HG02588 (cell line): Measurements from ENCODE around the gene ACSL5.
"Not testable (repeated sequence)": the region's sequence is repeated elsewhere in the genome, so short reads cannot be mapped to it uniquely, and the experiment has no call there.

ENCODE experiments used
- ATAC-seq: cut with Tn5 transposase; IDR thresholded peaks from one replicate; pipeline ENCODE4 v1.9.1; 2021; ENCODE audit warnings: mild to moderate bottlenecking, moderate library complexity; ENCODE audit not compliant: unreplicated experiment

ACSL5 gene

DNA sequence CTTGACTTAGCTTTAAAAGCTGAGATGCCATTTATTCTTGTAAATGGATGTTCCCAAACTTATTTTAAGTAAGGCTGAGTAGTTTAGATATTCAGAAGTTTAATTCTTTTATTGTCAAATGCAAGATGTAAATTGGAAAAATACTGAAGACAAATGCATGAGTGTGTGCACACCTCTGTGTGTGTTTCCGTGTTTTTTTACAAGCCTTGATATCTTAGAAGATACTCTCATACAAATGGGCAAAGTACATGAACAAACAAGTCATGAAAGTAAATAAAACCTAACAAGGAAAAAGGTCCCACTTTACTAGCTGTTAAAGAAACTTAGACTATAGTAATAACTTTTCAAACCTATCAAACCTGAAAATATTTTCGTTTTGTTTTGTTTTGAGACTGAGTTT lies 29.0 kb downstream of the ACSL5 start:
- ATAC-seq = no peak

GRCh38 chr10:112404617-112405016 lies 30.7 kb downstream of the ACSL5 start:
- no peak for ATAC-seq

DNA sequence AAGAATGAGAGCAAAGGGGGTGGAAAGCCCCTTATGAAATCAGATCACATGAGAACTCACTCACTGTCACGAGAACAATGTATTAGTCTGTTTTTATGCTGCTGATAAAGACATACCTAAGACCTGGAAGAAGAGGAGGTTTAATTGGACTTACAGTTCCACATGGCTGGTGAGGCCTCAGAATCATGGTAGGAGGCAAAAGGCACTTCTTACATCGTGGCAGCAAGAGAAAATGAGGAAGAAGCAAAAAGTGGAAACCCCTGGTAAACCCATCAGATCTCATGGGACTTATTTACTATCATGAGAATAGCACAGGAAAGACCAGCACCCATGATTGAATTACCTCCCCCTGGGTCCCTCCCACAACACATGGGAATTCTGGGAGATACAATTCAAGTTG lies 32.9 kb downstream of the ACSL5 start:
- not testable (repeated sequence) for ATAC-seq

DNA sequence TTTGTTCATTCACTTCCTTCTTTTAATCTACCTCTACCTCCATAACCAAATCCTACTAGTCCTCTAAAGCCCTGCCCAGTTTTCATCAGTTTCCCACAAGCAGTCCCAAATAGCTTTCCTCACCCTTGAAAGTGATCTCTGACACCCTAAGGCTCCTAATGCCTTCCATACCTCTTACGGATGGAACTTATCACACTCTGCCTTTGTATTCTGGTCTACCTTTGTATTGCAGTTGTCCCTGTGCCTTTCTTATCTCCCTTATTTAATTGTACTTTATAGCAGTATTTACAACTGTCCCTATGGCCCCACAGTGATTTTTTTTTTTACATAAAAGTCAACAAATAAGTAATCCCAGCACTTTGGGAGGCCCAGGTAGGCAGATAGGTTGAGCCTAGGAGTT lies 33.8 kb downstream of the ACSL5 start:
- ATAC-seq = no peak

DNA sequence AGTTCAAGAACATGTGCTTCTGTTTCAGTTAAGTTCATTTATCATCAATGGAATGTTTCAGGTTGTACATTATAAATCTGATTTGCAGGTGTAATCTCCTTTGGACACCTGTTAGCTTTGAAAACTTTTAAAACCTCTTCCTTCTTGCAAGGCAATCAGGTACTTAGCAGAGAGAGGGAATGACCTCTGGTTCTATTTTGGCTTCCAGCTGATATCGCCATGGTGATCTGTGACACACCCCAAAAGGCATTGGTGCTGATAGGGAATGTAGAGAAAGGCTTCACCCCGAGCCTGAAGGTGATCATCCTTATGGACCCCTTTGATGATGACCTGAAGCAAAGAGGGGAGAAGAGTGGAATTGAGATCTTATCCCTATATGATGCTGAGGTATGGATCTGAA lies 35.4 kb downstream of the ACSL5 start:
- ATAC-seq = no peak

- no peak for ATAC-seq
Observed at GRCh38 chr10:112409755-112410154, 35.8 kb downstream of the ACSL5 start.

DNA sequence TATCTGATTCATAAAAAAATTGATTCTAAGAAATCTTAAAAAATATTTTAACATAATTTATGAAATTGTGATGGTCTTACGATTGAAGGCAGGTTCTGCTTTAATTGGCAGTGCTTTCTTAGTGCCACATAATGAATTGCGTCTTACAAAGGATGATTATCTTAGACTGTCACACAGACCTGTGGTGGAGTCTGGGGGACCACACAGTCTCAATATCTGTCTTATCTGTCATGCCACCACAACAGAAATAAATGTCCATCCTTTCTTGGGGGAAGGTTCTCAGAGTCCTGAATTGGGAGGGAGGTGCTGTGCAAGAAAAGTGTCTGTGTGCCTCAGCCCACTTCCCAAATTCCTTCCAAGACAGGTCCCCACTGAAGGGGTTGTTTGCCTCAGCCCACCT lies 38.8 kb downstream of the ACSL5 start:
- no peak for ATAC-seq

GRCh38 chr10:112421731-112422130 lies 47.8 kb downstream of the ACSL5 start:
- no peak for ATAC-seq

DNA sequence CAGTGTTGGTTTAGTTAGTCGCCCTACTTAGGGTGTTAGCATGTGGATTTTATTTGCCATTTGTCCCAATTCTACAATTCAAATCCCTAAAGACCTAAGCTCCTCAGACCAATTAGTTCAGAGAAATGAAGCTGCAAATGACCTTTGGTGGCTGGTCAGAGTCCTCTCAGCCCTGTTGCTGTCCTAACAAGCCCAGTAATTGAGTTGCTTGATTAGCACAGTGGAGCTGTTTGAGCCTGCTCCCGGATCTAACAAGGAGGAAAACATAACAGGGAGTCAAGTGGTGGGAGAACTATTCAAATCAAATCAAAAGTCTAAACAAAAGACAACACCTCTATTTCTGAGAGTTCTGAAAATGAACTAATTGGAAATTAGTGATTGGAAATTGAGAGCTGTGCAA lies 50.7 kb downstream of the ACSL5 start:
- ATAC-seq = no peak

GRCh38 chr10:112426111-112426510 lies 52.2 kb downstream of the ACSL5 start:
- no peak for ATAC-seq

- ATAC-seq = peak; percentile 44
Observed at GRCh38 chr10:112429147-112429546, 55.2 kb downstream of the ACSL5 start.

GRCh38 chr10:112429654-112430230 lies 55.8 kb downstream of the ACSL5 start:
- ATAC-seq = no peak

- ATAC-seq = no peak
Observed at GRCh38 chr10:112433136-112433535, 59.2 kb downstream of the ACSL5 start.

- no peak for ATAC-seq
Observed at GRCh38 chr10:112434988-112435619, 61.2 kb downstream of the ACSL5 start.

GRCh38 chr10:112438356-112438755 lies 64.4 kb downstream of the ACSL5 start:
- ATAC-seq = no peak

DNA sequence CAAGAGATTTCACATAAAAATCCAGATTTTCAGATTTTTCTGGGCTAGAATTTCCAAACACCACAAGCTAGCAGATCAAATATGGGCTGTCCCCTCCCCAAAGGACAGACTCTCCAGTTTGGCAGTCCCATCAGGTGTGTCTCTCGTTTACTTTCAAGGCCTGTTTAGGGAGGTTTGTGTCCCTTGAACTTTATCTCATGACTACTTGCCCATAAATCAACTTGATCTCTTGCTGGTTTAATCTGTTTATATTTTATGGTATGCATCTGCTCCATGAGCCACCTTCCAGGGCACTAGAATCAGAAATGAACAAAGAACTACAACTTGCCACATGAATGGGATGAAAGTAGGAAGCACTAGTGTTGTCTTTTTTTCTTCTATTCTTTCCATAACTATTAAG lies 67.6 kb downstream of the ACSL5 start:
- no peak for ATAC-seq

DNA sequence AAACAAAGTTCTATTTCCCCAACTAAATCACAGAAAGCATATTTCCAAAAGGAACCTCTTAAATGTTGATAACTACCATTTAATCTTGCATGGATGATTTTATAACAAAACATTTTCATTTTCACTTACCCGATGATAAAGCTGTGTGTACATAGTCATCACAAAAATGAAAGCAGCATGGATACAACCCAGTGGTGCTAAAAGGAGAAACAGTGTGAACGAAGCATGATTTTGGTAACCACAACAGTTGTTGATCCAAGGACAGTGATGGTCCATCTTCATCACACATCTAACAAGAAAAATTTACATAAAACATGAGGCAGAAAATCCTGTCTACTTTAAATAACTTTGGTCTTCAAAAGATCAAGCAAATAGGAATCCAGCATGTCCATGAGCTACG lies 68.1 kb downstream of the ACSL5 start:
- no peak for ATAC-seq

DNA sequence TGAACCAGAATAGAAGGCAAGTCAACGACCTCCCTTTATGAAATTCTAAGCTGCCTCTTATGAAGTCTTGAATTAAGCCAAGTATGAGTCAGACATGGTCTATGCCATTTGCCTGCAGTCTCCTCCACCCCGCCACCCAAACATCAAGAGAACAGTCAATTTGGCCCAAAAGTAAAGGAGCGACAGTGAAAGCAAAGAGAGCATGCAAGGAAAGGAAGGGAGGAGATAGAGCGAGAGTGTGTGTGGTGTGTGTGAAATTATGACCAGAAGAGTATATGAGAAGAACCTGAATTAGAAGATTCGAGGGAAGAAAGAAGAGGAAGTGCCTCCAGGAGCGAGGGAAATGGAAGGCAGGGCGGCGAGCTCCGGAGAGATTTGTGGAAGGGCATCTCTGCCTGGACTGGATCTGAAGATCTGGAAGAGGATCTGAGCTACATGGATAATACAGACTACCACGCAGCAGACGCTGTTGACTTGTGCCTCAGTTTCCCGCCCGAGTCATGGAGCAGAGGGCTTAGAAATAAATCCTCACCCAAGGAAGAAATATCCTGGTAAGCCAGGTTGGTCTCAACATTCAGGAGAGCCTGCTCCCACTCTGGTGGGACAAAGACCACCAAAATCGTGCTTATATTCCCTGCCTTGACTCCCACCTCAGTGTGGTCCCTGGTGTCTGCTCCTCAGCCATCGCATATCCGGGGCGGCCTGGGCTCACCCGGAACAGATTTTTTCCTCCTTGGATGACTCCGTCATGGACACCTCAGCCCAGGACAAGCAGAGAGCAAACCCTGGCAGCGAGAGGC lies 72.3 kb downstream of the ACSL5 start:
- ATAC-seq = no peak

- peak; percentile 95 for ATAC-seq
Observed at GRCh38 chr10:112446855-112447619, 73.1 kb downstream of the ACSL5 start, which contains the start of the genes VTI1A and ZDHHC6. Gene VTI1A, plus strand, starts transcription at chr10:112447215. Its CDS starts 159 bp downstream, at chr10:112447374. Gene ZDHHC6, minus strand, starts transcription at chr10:112446914. Its CDS starts 1,478 bp downstream, at chr10:112445436.

GRCh38 chr10:112447620-112447928 lies 73.7 kb downstream of the ACSL5 start:
- no peak for ATAC-seq

GRCh38 chr10:112448888-112449287 lies 75.0 kb downstream of the ACSL5 start:
- no peak for ATAC-seq
